Measurements from ENCODE around the gene ATF7. TPM values are rescaled to one million over a fixed set of nuclear protein-coding genes. Genes with fewer than 3 reads are reported as not detected.

ATF7 gene
- total and polyA plus RNA-seq, 9 of the 15 experiments (the other 6 are each of a cell fraction or from before 2014, with no cell fraction given) = 10.6 to 30.4 (median 20.7) TPM

- TF ChIP-seq ZNF584 (CRISPR knock-in tag; IDR thresholded peaks at IDR 0.05; ENCODE audit: low read depth) (peak; percentile 91), NKRF (IDR thresholded peaks at IDR 0.05; ENCODE audit: borderline replicate concordance) (peak; percentile 83; the same call in 1 of the 2 replicates), ZNF121 (CRISPR knock-in tag; conservative IDR thresholded peaks at IDR 0.05) (no peak), HNRNPH1 (optimal IDR thresholded peaks at IDR 0.05; ENCODE audit: low read depth, low read length) (no peak), ZNF41 (CRISPR knock-in tag; conservative IDR thresholded peaks at IDR 0.05) (peak; percentile 85), ZNF274 (IDR thresholded peaks at IDR 0.05; ENCODE audit: borderline replicate concordance, low read depth, low read length) (no peak), U2AF2 (optimal IDR thresholded peaks at IDR 0.05; ENCODE audit: low read depth, low read length) (no peak), ETV5 (CRISPR knock-in tag; IDR thresholded peaks at IDR 0.05; ENCODE audit: low read depth) (no peak), ZNF232 (CRISPR knock-in tag; IDR thresholded peaks at IDR 0.05) (0 out of 2 replicates have a peak, but pooled peaks have one; percentile 66), ZNF518B (CRISPR knock-in tag; IDR thresholded peaks at IDR 0.05) (no peak), KAT7 (CRISPR knock-in tag; IDR thresholded peaks at IDR 0.05; ENCODE audit: borderline replicate concordance) (no peak; the same call in 1 of the 2 replicates), TCF15 (CRISPR knock-in tag; IDR thresholded peaks at IDR 0.05) (peak; percentile 80; the same call in 1 of the 2 replicates), RCOR1 (IDR thresholded peaks at IDR 0.05; ENCODE audit: borderline replicate concordance in 1 of 2, low read depth in 2 of 2, low read length in 2 of 2) (no peak; a peak in 1 of 4 replicates), PHF21A (IDR thresholded peaks at IDR 0.05; ENCODE audit: borderline replicate concordance, low read depth) (no peak), CBX2 (IDR thresholded peaks at IDR 0.05; ENCODE audit: insufficient read depth, low read length, poor library complexity, severe bottlenecking) (no peak)
- TF ChIP-seq, protein P1, sequence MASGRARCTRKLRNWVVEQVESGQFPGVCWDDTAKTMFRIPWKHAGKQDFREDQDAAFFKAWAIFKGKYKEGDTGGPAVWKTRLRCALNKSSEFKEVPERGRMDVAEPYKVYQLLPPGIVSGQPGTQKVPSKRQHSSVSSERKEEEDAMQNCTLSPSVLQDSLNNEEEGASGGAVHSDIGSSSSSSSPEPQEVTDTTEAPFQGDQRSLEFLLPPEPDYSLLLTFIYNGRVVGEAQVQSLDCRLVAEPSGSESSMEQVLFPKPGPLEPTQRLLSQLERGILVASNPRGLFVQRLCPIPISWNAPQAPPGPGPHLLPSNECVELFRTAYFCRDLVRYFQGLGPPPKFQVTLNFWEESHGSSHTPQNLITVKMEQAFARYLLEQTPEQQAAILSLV (tag; IDR thresholded peaks at IDR 0.05) = no peak
- TF ChIP-seq, protein P2, sequence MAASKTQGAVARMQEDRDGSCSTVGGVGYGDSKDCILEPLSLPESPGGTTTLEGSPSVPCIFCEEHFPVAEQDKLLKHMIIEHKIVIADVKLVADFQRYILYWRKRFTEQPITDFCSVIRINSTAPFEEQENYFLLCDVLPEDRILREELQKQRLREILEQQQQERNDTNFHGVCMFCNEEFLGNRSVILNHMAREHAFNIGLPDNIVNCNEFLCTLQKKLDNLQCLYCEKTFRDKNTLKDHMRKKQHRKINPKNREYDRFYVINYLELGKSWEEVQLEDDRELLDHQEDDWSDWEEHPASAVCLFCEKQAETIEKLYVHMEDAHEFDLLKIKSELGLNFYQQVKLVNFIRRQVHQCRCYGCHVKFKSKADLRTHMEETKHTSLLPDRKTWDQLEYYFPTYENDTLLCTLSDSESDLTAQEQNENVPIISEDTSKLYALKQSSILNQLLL (CRISPR knock-in tag; IDR thresholded peaks at IDR 0.05; ENCODE audit: borderline replicate concordance) = no peak
These were observed 125.2 kb downstream of the ATF7 start, which contains the start of gene TARBP2 (continued) for GRCh38 chr12:53500776-53501614.

Measured in K562 (cell line).